T-helper 2 cell treated with Interferon-gamma antibody and Interleukin-4, amounts not matched to agents 100 ng/mL and 5 ng/mL, for 36 hours (primary cell): ENCODE results near the gene SULT1A1. TPM values are rescaled to one million over a fixed set of nuclear protein-coding genes. Genes with fewer than 3 reads are reported as not detected.

Source experiments
- intact Hi-C: fragments of 100-400 bp; cut with micrococcal nuclease; formaldehyde crosslinking; loops from one replicate; pipeline ENCODE4 v1.15.1; 2023
- total RNA-seq: library from RNA; stranded (reverse); gene quantifications from 2 replicates; pipeline ENCODE4 v1.2.3, GENCODE V29; 2022

Gene SULT1A1
- total RNA-seq, 1 donor from 2014 or later = 7.4 TPM

- intact Hi-C loops = no loop called here
These were observed 48.2 kb downstream of the SULT1A1 start for GRCh38 chr16:28561557-28562187.

GRCh38 chr16:28558456-28558855 is 51.4 kb downstream of the SULT1A1 start:
- intact Hi-C loops = loop anchor here (10.0 kb wide), 1 partner anchor 286 kb away; the partner anchor contains the start of gene TUFM

- intact Hi-C loops = loop anchor here (10.0 kb wide), 1 partner anchor 288 kb away; the partner anchor contains the start of gene TUFM
These were observed 52.9 kb downstream of the SULT1A1 start for GRCh38 chr16:28556914-28557320.

GRCh38 chr16:28555561-28555960 is 54.3 kb downstream of the SULT1A1 start:
- intact Hi-C loops = loop anchor here (10.0 kb wide), 1 partner anchor 289 kb away; the partner anchor contains the start of gene TUFM

Other genes with a start within 250 kb of the SULT1A1 start
- 2.0 and 2.1 TPM in 2 replicates for gene NPIPB6, start 246.5 kb downstream of the SULT1A1 start, total RNA-seq
- gene EIF3CL, start 206.2 kb downstream of the SULT1A1 start, total RNA-seq = 104 and 115 TPM in 2 replicates
- gene NPIPB7, start 137.7 kb downstream of the SULT1A1 start, total RNA-seq = 0.43 and 0.66 TPM in 2 replicates
- gene CLN3, start 118.0 kb downstream of the SULT1A1 start, total RNA-seq = 52.1 and 52.5 TPM in 2 replicates
- gene APOBR, start 115.4 kb downstream of the SULT1A1 start, total RNA-seq = 23.1 and 24.0 TPM in 2 replicates
- not detected in 2 replicates for gene IL27, start 103.2 kb downstream of the SULT1A1 start, total RNA-seq
- not detected in 2 replicates for gene NUPR1, start 71.1 kb downstream of the SULT1A1 start, total RNA-seq
- 43.4 and 44.1 TPM in 2 replicates for gene SGF29, start 56.1 kb downstream of the SULT1A1 start, total RNA-seq
- 0.30 and 0.45 TPM in 2 replicates for gene SULT1A2, start 13.0 kb downstream of the SULT1A1 start, total RNA-seq
- gene NPIPB8, start 28.0 kb upstream of the SULT1A1 start, total RNA-seq = 0.98 and 1.6 TPM in 2 replicates
- 773 and 800 TPM in 2 replicates for gene EIF3C, start 101.4 kb upstream of the SULT1A1 start, total RNA-seq
- 5.4 and 6.3 TPM in 2 replicates for gene NPIPB9, start 141.7 kb upstream of the SULT1A1 start, total RNA-seq
- gene ATXN2L, start 213.0 kb upstream of the SULT1A1 start, total RNA-seq = 264 and 277 TPM in 2 replicates
- 138 and 143 TPM in 2 replicates for gene TUFM, start 236.3 kb upstream of the SULT1A1 start, total RNA-seq